ENCODE measurements around the gene ARNT2. TPM values are rescaled to one million over a fixed set of nuclear protein-coding genes. Genes with fewer than 3 reads are reported as not detected.

Gene ARNT2
- total RNA-seq, 2 donors from 2014 or later = 9.1 to 43.7 TPM

DNA sequence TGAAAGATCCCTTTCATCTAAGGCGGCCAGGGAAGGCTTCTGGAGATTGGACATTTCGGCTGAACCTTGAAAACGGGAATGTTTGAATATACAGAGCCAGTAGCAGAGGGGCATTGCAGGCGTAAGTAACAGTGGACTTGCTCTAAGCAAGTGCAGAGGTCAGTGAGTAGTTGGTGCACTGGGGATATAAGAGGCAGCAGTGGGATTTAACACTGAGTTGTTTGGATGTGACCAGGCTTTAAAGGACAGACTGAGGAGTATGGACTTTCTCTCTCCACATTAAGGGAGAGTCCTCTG is 1.3 kb downstream of the ARNT2 start:
- intact Hi-C loops (cut with DNase I) = loop anchor here (10.0 kb wide), 1 partner anchor 351 kb away; the partner anchor contains the start of gene ZFAND6
- Histone ChIP-seq H3K4me1 (replicated peaks) (no peaks in the 10 kb centered on the region), H3K36me3 (no peaks in the 10 kb centered on the region), H3K27me3 (replicated peaks; ENCODE audit: insufficient read depth) (no peaks in the 10 kb centered on the region), H3K27ac (no peak overlapping the region), H3K9me3 (no peaks in the 10 kb centered on the region), H3K4me3 (no peak overlapping the region)
- 75% methylated on average over 4 of the region's 4 CpGs for WGBS
- TF ChIP-seq POLR2AphosphoS5 (IDR thresholded peaks at IDR 0.05) (no peak), POLR2A (IDR thresholded peaks at IDR 0.05) (no peak)
- TF ChIP-seq, protein P1, sequence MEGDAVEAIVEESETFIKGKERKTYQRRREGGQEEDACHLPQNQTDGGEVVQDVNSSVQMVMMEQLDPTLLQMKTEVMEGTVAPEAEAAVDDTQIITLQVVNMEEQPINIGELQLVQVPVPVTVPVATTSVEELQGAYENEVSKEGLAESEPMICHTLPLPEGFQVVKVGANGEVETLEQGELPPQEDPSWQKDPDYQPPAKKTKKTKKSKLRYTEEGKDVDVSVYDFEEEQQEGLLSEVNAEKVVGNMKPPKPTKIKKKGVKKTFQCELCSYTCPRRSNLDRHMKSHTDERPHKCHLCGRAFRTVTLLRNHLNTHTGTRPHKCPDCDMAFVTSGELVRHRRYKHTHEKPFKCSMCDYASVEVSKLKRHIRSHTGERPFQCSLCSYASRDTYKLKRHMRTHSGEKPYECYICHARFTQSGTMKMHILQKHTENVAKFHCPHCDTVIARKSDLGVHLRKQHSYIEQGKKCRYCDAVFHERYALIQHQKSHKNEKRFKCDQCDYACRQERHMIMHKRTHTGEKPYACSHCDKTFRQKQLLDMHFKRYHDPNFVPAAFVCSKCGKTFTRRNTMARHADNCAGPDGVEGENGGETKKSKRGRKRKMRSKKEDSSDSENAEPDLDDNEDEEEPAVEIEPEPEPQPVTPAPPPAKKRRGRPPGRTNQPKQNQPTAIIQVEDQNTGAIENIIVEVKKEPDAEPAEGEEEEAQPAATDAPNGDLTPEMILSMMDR (IDR thresholded peaks at IDR 0.05) = no peak
- no peak for DNase-seq (ENCODE audit: low spot score)

DNA sequence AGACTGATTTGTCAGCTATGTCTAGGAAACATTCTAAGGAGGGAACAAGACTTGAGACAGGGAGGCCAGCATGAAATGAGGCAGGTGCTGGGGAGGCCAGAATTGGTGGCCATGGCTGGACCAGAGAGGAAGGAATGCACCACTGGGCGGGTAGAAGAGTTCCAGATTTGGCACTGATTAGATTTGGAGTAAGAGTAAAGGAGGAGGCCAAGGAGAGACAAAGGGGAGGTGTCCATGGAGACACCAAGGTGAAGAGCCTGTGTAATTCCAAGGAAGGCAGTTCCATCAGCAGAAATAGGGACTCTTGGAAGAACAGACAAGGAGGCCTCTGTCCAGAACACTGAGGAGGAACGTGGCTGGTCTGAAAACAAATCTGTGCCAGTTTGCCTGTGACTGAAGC is 1.8 kb downstream of the ARNT2 start:
- Histone ChIP-seq H3K36me3 (no peaks in the 10 kb centered on the region), H3K27me3 (replicated peaks; ENCODE audit: insufficient read depth) (no peaks in the 10 kb centered on the region), H3K9me3 (no peaks in the 10 kb centered on the region), H3K4me1 (replicated peaks) (no peaks in the 10 kb centered on the region), H3K27ac (no peak overlapping the region), H3K4me3 (no peak overlapping the region)
- DNase-seq (ENCODE audit: low spot score) = no peak
- TF ChIP-seq POLR2AphosphoS5 (IDR thresholded peaks at IDR 0.05) (no peak), POLR2A (IDR thresholded peaks at IDR 0.05) (no peak)
- intact Hi-C loops (cut with DNase I) = loop anchor here (10.0 kb wide), 1 partner anchor 351 kb away; the partner anchor contains the start of gene ZFAND6
- WGBS = 77% methylated on average over 2 of the region's 2 CpGs

DNA sequence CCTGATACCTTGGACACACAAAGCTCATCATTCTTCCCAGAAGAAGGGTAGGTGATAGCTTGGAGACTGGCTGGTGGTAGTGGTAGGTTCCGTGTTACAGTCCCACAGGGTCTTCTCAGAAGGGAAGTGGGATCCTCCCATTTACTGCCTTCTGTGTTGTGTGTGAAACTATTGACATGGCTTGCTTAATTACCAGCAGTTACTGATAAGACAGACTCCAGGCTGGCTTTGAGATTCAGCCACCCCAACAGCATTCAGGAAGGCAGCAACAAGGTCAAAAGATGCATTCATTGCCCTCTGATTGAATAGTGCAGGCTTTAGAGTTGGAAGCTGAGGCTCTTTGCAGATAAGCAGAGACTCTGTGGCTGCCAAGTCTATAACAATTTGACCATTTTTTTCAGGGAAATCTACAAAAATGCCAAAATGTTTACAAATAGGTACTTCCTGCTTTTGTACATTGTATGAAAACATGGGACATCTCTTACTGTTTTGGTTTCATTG is 7.7 kb downstream of the ARNT2 start:
- DNase-seq (ENCODE audit: low spot score) = no peak
- no peaks in the 10 kb centered on the region for H3K36me3 ChIP-seq
- H3K4me3 ChIP-seq = no peak overlapping the region
- TF ChIP-seq POLR2A (IDR thresholded peaks at IDR 0.05) = no peak
- TF ChIP-seq POLR2AphosphoS5 (IDR thresholded peaks at IDR 0.05) = no peak
- H3K27ac ChIP-seq = no peak overlapping the region
- intact Hi-C loops (cut with DNase I) = no loop called here
- no peaks in the 10 kb centered on the region for H3K4me1 ChIP-seq (replicated peaks)
- 75% methylated on average over 1 of the region's 1 CpG for WGBS
- H3K27me3 ChIP-seq (replicated peaks; ENCODE audit: insufficient read depth) = no peaks in the 10 kb centered on the region
- H3K9me3 ChIP-seq = no peaks in the 10 kb centered on the region

DNA sequence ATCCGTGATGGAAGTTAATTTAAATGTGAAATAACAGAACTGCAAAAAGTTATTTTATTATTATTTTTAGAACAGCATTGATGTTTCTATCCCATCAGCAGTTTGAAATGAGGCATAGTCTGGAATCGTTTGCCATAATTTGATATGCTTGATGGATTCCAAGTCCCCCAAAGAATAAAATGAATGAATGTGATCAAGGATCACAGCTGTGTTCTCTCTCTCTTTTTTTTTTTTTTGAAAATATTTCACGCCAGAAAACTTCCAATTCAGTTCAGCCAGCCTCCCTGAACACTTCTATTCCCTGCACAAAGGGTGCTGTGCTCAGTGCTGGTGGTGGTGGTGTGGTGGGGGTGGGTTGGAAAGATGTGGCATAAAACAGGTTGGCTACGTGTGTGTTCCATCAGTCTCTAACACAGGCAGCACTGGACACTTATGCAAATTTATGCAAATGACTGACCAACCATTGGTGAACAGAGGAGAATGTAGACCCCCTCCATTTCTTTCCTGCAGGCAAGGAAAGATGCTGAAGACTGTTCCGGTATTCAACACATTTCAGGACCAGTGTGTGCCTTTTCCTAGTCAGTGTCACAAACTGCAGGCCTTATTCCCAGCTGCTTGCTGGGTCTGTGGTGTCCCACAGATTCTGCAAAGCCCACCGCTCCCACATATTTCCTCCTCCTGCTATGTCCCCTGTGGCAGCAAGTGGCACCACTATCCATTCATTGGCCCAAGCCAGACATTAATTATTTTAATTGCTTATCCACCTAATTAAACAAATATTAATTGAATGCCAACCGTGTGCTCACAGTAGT is 10.6 kb downstream of the ARNT2 start:
- intact Hi-C loops (cut with DNase I) = no loop called here
- DNase-seq (ENCODE audit: low spot score) = no peak
- 77% methylated on average over 7 of the region's 7 CpGs for WGBS
- Histone ChIP-seq H3K4me1 (replicated peaks) (no peaks in the 10 kb centered on the region), H3K27me3 (replicated peaks; ENCODE audit: insufficient read depth) (no peaks in the 10 kb centered on the region), H3K27ac (no peak overlapping the region), H3K4me3 (no peak overlapping the region), H3K36me3 (no peaks in the 10 kb centered on the region), H3K9me3 (no peaks in the 10 kb centered on the region)
- no peak for TF ChIP-seq POLR2A (IDR thresholded peaks at IDR 0.05)
- TF ChIP-seq, protein P1 (IDR thresholded peaks at IDR 0.05) = no peak
- TF ChIP-seq POLR2AphosphoS5 (IDR thresholded peaks at IDR 0.05) = no peak

DNA sequence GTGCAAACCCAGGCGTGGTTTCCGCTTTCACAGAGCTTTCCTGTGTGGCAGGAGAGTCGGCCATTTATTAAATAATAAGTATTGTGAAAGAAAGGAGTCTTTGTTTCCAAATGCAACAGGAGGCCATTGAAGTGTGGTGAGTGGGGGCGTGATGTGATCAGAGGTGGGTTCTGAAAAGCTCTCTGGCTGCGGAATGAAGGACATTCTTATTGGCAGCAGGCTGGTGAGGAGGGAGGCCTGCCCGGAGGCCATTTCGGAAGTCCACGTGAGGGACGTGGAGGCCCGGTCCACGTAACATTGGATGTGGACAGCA is 11.1 kb downstream of the ARNT2 start:
- Histone ChIP-seq H3K27me3 (replicated peaks; ENCODE audit: insufficient read depth) (no peaks in the 10 kb centered on the region), H3K36me3 (no peaks in the 10 kb centered on the region), H3K27ac (no peak overlapping the region), H3K4me3 (no peak overlapping the region), H3K9me3 (no peaks in the 10 kb centered on the region), H3K4me1 (replicated peaks) (no peaks in the 10 kb centered on the region)
- WGBS = 71% methylated on average over 11 of the region's 11 CpGs
- intact Hi-C loops (cut with DNase I) = no loop called here
- no peak for DNase-seq (ENCODE audit: low spot score)
- no peak for TF ChIP-seq POLR2AphosphoS5 (IDR thresholded peaks at IDR 0.05)
- TF ChIP-seq, protein P1 (IDR thresholded peaks at IDR 0.05) = no peak

DNA sequence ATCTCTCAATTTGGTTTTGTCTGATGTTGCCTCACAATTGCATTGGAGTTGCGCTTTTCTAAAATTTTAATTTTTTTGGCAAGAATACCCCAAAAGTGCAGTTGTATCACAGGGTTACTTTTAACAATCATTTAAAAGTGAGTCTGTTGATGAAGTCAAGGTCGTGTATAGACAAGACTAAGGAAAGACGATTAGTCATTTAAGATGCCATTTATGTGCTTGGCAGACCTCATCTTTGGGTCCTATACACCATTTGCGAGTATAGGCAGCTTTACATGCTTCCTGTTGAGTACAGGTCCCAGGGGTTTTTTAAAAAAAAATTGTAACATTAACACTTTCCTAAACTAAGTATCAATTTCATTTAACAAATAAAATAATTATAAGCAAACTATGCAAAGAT is 12.5 kb downstream of the ARNT2 start:
- TF ChIP-seq, protein P1 (IDR thresholded peaks at IDR 0.05) = no peak
- TF ChIP-seq POLR2AphosphoS5 (IDR thresholded peaks at IDR 0.05) (no peak), POLR2A (IDR thresholded peaks at IDR 0.05) (no peak)
- no peak for DNase-seq (ENCODE audit: low spot score)
- Histone ChIP-seq H3K27ac (no peak overlapping the region), H3K36me3 (no peaks in the 10 kb centered on the region), H3K27me3 (replicated peaks; ENCODE audit: insufficient read depth) (no peaks in the 10 kb centered on the region), H3K4me1 (replicated peaks) (no peaks in the 10 kb centered on the region), H3K4me3 (no peak overlapping the region), H3K9me3 (no peaks in the 10 kb centered on the region)
- 58% methylated on average over 4 of the region's 4 CpGs for WGBS
- intact Hi-C loops (cut with DNase I) = no loop called here
